Lung (tissue), 12 donors: Measurements from ENCODE around the gene STARD8. TPM values are rescaled to one million over a fixed set of nuclear protein-coding genes. Genes with fewer than 3 reads are reported as not detected.
A peak's percentile ranks its signal among the peaks of the same experiment; 100 is the strongest.
"Not testable (repeated sequence)": the region's sequence is repeated elsewhere in the genome, so short reads cannot be mapped to it uniquely, and the experiment has no call there.

Experiments
- ATAC-seq: fragments of 200-7000 bp; cut with Tn5 transposase; one replicate; pipeline ENCODE4 v1.9.1; 2020; ENCODE audit warnings: moderate number of reproducible peaks; ENCODE audit not compliant: insufficient read depth, low FRiP score
- DNase-seq, 3 donors: peaks; one replicate each; pipeline ENCODE4 v3.0.0-alpha.2; 2013 to 2017
- H3K27ac ChIP-seq, 2 donors: one replicate each; pipeline ENCODE4 v1.5.1; 2013; ENCODE audit warnings: mild to moderate bottlenecking in 2 of 2, moderate library complexity in 2 of 2, control low read depth in 1 of 2, inconsistent platforms in 1 of 2, low read depth in 1 of 2, low read length in 1 of 2
- H3K27me3 ChIP-seq, 3 donors: one replicate each; pipeline ENCODE4 v1.5.1; 2013; ENCODE audit warnings: low read length in 2 of 3; ENCODE audit not compliant: control insufficient read depth in 3 of 3, insufficient read depth in 3 of 3
- H3K36me3 ChIP-seq, 4 donors: one replicate each; pipeline ENCODE4 v1.5.1; 2013; ENCODE audit warnings: low read length in 4 of 4, mild to moderate bottlenecking in 1 of 4, moderate library complexity in 1 of 4; ENCODE audit not compliant: control insufficient read depth in 4 of 4, insufficient read depth in 4 of 4
- H3K4me1 ChIP-seq, 5 donors: one replicate each; pipeline ENCODE4 v1.5.1; 2013; ENCODE audit warnings: low read length in 5 of 5, mild to moderate bottlenecking in 2 of 5, moderate library complexity in 1 of 5; ENCODE audit not compliant: control insufficient read depth in 5 of 5, insufficient read depth in 5 of 5
- H3K4me3 ChIP-seq: one replicate; pipeline ENCODE4 v1.5.1; 2013; ENCODE audit warnings: mild to moderate bottlenecking, control low read depth, moderate library complexity
- H3K9ac ChIP-seq, 2 donors: one replicate each; pipeline ENCODE4 v1.5.1; 2013; ENCODE audit warnings: low read length in 2 of 2, control low read depth in 1 of 2; ENCODE audit not compliant: insufficient read depth in 1 of 2
- H3K9me3 ChIP-seq, 4 donors: one replicate each; pipeline ENCODE4 v1.5.1; 2013; ENCODE audit warnings: low read length in 3 of 4, mild to moderate bottlenecking in 1 of 4, moderate library complexity in 1 of 4; ENCODE audit not compliant: control insufficient read depth in 4 of 4, insufficient read depth in 3 of 4
- CTCF ChIP-seq: IDR thresholded peaks from 2 replicates; pipeline ENCODE4 v1.5.1; 2012; ENCODE audit warnings: mild to moderate bottlenecking; ENCODE audit errors: control extremely low read depth, extremely low read depth
- WGBS, 2 donors: extraction: QIAGEN DNeasy Blood & Tissue Kit; methylation state at CpG; one replicate each; pipeline ENCODE4 v1.1.7; 2013; 5-methylcytosine and 5-hydroxymethylcytosine counted together
- polyA plus RNA-seq, 2 donors: library from polyadenylated mRNA; stranded (reverse); fragments of 200-250 nt; gene quantifications; one replicate each; pipeline ENCODE4 v1.2.1, GENCODE V29; 2013
- total RNA-seq, 2 donors: library from RNA; depleted of rRNA in 1 of 2; stranded (reverse); fragments of >200 nt in 1 of 2; gene quantifications; one replicate each; pipeline ENCODE4 v1.2.1, GENCODE V29; 2014 to 2021
- donor health status: control.
- donor health status: control.
- donor health status: Bipolar disorder and iron deficiency.
- donor health status: healthy.
- donor health status: DM: yes; HTN: yes; CAD: no.

The STARD8 gene
- total and polyA plus RNA-seq, 4 donors, result 5.7 to 20.2 (median 18.5) TPM

- no peaks in the 10 kb centered on the region for H3K36me3 ChIP-seq
- H3K4me3 ChIP-seq, result no peak overlapping the region
- no peak overlapping the region for H3K27ac ChIP-seq
- DNase-seq (peak; percentile 71 to 83 (median 77)), ATAC-seq (no peak)
- TF ChIP-seq CTCF, result no peak
- H3K9me3 ChIP-seq, result peaks cover 0 to 3% (median 0%) of the 10 kb centered on the region in 4 donors
- H3K4me1 ChIP-seq, result peaks cover 0 to 12% (median 3%) of the 10 kb centered on the region in 5 donors
- peaks cover 0 to 5% (median 0%) of the 10 kb centered on the region in 3 donors for H3K27me3 ChIP-seq
- no peak overlapping the region for H3K9ac ChIP-seq
- WGBS, 2 donors, result 68 to 69% methylated on average over 4 to 6 of the region's 6 CpGs
These were observed 5.1 kb downstream of the STARD8 start for GRCh38 chrX:68652326-68653170.

- H3K27ac ChIP-seq, result no peak overlapping the region
- H3K4me3 ChIP-seq, result no peak overlapping the region
- DNase-seq, result no peak
- TF ChIP-seq CTCF, result no peak
- H3K27me3 ChIP-seq, result peaks cover 0 to 5% (median 0%) of the 10 kb centered on the region in 3 donors
- peaks cover 0 to 4% (median 2%) of the 10 kb centered on the region in 5 donors for H3K4me1 ChIP-seq
- WGBS, 2 donors, result 37 to 70% methylated on average over 3 of the region's 3 CpGs
- peaks cover 0 to 3% (median 0%) of the 10 kb centered on the region in 4 donors for H3K9me3 ChIP-seq
- no peak for ATAC-seq
- no peaks in the 10 kb centered on the region for H3K36me3 ChIP-seq
- no peak overlapping the region for H3K9ac ChIP-seq
These were observed 7.2 kb downstream of the STARD8 start for GRCh38 chrX:68654693-68655092.

- WGBS, 2 donors, result 92 to 96% methylated on average over 4 of the region's 4 CpGs
- not testable (repeated sequence) for H3K4me1 ChIP-seq, DNase-seq, H3K27me3 ChIP-seq, H3K27ac ChIP-seq, H3K4me3 ChIP-seq, ATAC-seq, H3K36me3 ChIP-seq, H3K9me3 ChIP-seq, H3K9ac ChIP-seq
These were observed 9.0 kb downstream of the STARD8 start for GRCh38 chrX:68656473-68656872.

GRCh38 chrX:68658530-68658929 is 11.1 kb downstream of the STARD8 start:
- H3K27me3 ChIP-seq, result no peaks in the 10 kb centered on the region
- no peaks in the 10 kb centered on the region for H3K36me3 ChIP-seq
- H3K27ac ChIP-seq, result peak overlapping the region in 1 of 2 donors; percentile 24
- H3K4me1 ChIP-seq, result no peaks in the 10 kb centered on the region
- DNase-seq, result peak; percentile 29 to 64 (median 53)
- H3K9me3 ChIP-seq, result peaks cover 0 to under 1% (median 0%) of the 10 kb centered on the region in 4 donors
- no peak for TF ChIP-seq CTCF
- H3K9ac ChIP-seq, result no peak overlapping the region
- ATAC-seq, result no peak
- WGBS, 2 donors, result 62 to 88% methylated on average over 3 of the region's 3 CpGs
- no peak overlapping the region for H3K4me3 ChIP-seq
